Measurements from ENCODE around the gene REG3A.

REG3A gene
- 0 reads per million in 3 experiments for total RNA-seq

DNA sequence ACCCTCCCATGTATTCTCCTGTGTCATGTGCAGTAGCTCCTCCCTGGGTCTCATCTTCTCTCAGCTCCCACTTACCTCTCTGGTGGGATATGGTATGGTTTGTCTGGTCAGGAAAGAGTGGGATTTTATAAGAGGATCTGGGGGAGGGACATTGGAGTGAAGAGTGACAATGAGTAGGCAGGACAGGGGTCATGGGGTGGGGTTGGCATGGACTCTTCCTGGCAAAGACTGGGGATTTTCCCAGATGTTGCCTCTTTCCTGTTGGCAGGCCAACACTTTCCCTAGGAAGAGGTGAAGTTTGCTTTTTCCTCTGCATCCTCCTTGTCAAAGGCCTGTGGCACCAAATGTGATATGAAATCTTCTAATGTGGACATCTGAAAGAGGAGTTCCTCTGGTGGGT lies at the start of gene REG3A:
Gene REG3A (minus strand): TSS at position 101 of the 400 bp plus-strand sequence. CDS start 348 bp downstream, outside the sequence.
- no peak for DNase-seq

DNA sequence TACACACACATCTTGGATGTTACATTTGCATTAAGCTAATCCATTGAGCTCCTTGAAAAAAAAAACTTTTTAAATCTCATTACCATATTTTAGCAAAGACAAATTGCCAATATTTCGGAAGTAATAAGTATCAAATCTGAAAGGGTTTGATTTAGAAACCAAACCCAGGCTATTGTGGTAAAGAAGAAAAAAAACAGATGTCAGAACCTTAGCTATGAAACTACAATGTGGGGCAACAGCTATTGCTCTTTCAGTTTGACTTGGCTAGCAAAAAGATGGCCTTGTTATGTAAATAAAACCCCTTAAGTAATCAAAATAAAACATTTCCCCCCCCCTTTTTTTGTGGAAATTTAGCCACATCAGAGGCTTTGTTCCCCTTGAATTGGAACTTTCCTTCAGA lies 41.2 kb upstream of the REG3A start:
- no peak for DNase-seq

DNA sequence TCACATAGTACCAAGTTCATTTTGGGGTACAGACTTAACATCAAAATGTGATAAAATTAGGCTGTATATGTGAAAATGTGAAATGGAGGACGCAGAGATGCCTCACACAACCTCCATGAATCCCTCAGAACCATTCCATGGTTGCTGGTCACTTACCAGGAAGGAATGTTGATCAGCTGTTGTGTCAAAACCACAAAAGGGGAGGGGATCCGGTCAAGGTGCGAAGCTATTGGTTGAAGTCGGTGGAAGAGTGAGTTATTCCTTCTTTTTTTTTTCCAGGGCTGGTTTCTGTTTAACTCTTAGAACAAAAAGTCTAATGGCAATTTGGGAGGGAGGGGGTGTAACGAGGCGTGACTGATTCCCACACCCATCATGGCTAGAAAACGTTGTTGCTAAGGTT lies 32.3 kb upstream of the REG3A start:
- DNase-seq = no peak

DNA sequence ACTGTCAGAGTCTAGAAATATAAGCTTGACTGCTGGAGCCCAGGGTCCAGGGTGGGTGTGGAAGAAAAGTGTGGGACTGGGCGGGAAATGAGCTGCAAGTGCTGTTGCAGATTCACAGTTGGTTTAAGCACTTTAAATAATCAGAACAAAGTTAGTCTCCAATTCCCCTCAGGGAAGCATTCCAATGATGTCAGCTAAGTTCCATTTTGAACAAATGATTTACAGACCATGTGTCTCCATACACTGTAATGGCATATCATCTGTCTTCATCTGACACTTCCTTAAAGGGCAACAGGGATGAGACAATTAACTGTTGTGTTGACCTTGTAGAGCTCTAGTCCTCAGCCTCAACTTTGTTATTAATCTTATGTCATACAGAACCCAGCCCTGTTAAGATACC lies 31.5 kb upstream of the REG3A start:
- no peak for DNase-seq

DNA sequence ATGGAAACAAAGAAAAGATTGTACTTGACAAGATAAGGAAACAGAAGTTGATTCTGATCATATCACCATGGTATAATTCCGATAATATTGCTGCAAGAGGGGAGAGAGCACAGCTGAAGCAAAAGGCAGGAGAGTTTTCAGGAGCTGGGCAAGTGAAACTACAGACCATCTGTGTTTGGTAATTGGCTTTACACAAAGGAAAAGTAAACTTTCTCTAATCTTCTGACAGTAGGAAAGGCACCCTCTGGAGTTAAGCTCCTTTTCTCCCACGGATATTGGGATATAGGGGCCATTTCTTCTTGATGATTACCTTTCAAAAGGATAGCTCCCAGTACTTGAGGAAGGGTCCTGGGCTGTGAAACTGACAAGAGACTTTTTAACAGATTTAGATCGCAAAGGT lies 29.9 kb upstream of the REG3A start:
- DNase-seq = no peak

DNA sequence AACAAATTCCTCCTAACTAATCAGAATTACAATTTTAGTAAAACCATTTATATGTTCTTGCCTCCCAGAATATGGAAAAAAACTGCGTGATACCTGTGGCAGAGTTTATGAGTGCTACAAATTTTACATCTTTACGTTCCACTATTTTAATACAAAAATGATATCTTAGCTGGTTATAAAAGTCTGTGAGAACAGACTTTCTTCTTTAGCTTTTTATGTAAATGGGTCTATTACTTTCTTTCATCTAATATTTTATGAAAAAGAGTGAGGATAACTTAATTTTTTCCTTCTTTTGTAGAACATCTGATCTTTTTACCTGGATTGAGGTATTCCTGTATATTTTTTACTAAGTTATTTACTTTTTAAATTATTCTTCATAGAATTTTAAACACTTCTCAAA lies 22.1 kb upstream of the REG3A start:
- no peak for DNase-seq

DNA sequence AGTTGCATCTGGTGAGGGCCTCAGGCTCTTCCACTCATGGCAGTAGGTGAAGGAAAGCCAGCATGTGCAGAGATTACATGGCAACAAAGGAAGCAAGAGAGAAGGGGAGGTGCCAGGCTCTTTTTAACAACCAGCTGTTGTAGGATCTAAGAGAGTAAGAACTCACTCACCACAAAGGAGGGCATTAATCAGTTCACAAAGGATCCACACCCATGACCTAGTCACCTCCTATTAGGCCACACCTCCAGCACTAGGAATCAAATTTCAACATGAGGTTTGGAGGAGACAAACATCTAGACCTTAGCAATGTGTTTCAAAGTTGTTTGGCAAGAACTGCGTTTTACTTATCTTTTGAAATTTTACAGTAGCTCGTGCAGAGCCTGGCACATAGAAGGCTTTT lies 20.5 kb upstream of the REG3A start:
- no peak for DNase-seq

DNA sequence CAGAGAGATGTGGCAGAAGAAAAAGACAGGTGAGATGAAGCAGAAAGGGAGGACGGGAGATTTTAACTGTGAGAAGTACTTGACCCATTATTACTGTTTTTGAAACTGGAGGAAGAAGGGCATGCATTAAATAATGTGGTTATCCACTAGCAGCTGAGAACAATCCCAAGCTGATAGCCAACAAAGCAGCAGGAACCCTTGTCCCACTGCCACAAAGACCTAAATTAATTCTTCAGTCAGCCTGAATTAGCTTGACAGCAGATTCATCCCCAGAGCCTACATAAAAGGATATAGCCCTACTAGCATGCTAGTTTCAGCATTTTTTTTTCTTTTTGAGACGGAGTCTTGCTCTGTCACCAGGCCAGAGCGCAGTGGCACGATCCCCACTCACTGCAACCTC lies 19.5 kb upstream of the REG3A start:
- DNase-seq = no peak

DNA sequence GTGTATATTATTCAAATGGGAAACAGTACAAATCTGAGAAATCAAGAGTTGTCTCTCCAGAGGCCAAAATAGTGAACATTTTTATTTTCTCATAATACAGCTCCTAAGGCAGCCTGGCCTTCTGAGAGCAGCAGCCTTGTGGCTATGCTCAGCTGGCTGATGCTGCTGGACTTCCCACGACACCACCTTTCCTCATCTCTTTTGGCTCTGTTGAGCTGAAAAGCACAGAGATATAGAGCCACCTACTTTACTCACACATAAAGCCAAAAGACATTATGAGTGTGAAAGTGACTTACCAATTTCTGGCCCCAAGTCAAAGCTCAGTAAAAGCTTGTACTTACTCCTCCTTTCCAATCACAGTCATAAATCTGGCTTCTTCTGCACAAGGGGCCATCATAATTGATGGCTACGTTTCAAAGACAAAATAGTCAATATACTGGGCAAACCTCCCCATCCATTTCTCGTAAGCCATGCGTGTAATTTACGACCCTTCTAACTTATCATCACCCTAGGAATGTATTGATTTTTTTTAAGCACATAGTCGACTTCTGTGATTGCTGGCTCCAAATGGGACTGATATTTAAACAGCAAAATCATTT lies 18.6 kb upstream of the REG3A start:
- DNase-seq = no peak

DNA sequence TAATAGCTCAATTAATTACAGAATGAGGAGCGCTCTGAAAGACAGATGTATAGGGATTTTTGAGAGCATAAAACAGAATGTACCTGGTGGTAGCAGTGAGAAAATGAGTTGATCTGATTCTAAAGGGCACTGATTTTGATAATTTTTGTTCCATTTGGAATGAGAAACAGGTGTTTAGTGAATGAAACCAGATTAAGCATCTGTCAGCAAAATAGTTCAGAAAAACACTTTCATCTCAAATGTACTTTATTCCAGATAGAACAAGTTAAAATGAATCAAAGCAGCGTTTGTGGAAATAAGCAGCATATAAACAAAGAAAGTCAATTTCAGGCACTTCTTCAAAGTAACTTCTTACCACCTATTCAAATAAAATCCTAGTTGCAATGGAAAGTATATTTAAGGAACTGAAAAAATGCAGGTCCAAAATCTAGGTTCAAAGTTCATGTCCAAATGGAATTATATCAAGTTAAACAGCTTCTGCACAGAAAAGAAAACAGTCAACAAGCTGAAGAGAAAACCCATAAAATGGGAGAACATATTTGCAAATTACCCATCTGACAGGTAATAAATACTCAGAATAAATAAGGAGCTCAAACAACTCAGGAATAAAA lies 11.9 kb upstream of the REG3A start:
- DNase-seq = no peak

DNA sequence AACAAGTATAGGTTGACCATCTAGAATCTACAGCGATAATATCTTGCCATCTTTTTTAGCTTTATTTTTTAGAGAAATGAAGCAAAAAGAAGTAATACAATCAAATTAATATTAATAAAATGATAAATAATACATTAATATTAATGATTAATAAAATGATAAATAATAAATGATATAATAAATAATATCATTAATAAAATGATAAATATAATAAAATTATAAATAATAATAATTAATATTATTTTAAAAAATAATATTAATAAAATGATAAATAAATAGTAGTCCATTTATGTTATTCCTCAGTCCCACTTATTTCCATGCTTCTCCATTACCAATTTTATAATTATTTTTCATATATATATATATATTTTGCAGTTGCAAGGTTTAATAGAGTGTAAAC lies 3.2 kb upstream of the REG3A start:
- DNase-seq = no peak

DNA sequence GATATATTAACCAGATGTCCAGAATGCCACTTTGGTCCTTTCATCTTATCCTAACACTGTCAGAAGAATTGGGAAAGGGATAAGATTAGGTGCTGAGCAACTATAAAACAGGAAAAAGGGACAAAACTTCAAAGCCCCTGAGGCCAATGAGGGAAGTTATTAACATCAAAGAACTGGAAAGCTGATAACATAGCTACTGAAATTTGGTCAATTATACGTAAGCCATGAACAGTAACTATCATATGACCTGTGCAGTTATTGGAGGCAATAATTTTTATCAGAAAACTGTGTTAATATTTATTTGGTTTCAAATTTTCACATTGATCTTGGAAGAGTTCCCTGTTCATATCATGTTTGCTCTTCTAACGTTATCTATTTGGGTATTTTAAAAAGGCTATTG lies 2.6 kb upstream of the REG3A start:
- DNase-seq = no peak

DNA sequence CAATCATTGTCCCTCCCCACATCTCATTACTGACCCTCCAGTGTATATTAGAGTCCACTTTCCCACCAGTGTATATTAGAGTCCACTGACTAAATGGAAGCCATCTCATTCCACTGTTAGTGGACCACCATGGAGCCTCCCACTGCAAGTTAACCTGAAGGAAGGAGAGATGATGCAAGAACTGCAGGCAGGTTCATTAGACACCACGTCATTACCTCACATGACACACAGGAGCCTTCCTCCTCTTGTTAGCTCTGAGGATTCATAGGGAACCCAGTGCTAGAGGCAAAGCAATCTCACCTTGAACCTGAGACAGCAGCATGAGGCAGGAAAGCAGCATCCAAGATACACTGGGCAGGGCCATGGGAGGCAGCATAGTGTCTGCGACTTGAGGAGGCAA lies 523 bp downstream of the REG3A start:
- no peak for DNase-seq

DNA sequence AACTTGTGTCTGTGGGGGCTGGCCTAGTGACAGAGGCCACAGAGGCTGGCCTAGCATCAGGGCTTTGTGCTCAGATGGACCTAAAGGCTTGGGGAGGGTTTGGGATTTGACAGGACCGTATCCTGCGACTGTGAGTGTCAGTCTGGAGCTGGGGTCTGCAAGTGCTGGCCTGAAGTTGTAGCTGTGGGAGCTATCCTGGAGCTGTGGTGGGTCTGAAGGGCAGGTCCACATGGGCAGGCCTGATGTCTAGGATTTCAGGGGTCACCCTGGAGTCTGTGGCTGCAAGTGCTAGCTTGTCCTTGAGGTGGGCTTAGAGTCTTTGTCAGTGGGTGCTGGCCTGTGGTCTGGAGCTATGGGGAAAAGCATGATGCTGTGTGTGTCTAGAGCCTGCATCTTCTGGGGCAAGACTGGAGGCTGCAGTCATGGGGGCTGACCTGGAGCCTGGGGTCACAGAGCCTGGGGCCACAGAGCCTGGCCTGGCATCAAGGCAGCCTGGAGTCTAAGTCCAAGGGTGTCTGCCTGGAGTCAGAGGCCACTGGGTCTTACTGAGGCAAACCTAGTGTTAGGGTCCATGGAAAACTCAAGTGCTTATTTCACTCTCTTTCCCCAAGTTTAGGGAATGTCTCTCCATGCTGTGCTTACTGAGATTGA lies 3.6 kb downstream of the REG3A start:
- no peak for DNase-seq

DNA sequence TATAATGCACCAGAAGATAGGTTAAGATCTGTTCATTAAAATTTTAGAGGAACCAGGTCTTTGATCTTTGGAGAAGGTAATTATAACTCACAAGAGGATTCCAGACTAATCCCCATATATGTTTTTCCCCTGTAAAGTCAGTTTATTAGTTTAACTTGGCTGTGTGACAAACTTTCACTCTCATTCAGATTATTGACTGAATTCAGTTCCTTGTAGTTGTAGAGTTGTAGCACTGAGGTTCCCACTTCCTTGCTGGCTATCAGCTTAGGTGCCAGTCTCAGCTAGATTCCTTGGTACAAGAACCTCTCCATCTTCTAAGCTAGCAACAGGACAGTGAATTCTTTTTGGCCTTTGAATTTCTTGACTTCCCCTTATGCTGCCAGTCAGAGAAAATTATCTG lies 20.1 kb downstream of the REG3A start:
- no peak for DNase-seq

DNA sequence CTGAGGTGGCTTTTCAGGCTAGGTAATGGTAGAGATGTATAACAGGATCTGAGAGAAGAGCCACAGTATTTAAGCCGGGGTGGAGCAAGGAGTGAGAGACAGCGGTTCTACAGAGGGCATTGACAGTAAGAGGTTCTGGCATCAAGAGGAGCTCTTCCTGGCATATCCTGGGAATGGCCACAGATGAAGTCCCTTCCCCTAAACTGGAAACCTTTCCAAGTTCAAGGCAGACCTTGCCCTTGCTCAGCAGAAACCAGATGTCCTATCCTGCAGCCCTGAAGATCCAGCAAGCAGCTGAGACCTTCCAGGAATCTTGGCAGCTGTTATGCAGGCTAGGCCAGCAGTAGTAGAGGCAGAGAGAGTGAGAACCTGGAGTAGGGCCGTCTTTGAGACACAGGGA lies 21.2 kb downstream of the REG3A start:
- no peak for DNase-seq

DNA sequence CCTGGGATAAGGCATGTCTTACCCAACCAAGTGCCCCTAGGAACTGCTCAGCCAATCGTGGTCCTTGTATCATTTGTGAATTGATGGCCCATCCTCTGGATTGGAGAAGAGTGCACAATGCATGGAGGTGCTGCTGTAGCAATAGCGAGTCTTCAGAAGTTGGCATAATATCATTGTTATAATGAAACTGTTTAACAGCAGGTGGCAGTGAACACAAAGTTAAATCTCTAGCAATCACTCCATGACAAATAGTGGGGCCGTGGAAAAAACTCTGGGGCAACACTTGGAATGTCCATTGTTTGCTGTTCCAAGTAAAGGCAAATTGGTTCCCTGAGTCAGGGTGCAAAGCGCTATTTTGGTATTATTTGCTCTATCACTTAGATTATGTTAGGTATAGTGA lies 27.9 kb downstream of the REG3A start:
- DNase-seq = no peak

DNA sequence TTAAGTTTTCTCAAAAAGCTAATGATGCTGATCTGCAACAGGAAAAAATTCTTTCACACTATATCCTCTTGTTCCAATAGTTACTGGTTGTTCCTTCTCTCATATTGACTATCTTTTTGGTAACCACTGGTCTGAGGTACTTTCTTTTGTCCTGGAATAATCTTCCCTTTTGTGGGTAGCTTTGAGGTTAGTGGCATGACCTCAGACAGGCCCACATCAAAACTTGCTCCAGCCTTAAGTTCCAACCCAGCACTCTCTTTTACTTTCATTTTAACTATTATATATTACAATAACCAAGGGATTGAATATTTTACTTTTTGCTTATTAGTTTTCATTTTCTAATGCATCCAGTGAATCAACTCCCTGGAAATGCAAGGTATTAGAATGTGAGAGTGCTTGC lies 29.7 kb downstream of the REG3A start:
- no peak for DNase-seq

DNA sequence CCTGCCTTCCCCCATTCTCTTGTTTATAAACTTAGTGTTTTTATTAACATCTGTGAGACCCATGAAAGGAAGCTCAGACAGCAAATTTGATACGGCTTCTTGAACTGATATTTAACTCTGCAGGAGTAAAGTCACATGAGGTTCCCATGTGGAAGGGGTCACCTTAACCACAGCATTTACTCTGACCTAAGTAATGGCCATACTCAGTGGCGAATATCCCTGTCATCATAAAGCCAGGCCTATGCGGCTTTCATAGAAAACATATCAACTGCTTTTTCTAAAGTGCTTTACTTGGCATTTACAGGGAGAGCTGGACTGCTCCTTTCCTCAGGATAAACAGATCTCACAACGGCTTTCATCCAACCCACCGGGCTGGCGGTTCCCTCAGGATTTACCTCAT lies 30.3 kb downstream of the REG3A start:
- DNase-seq = no peak

DNA sequence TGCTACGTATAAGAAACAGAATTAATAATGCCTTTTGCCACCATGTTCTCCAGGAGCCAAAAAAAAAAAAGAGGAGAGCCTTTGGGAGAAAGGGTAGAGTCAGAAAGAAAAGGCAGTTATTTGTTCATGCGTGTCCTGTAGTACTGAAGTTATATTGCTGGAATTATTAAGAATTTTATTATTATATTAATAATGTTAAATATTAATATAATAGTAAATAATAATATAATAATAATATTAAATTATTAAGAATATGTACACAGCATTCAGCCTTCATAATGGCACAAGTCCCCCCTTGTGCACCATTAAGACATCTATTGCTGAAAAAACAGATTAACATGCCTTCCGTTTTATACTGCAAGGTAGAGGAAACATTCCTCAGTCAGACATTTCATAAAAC lies 31.1 kb downstream of the REG3A start:
- DNase-seq = no peak

DNA sequence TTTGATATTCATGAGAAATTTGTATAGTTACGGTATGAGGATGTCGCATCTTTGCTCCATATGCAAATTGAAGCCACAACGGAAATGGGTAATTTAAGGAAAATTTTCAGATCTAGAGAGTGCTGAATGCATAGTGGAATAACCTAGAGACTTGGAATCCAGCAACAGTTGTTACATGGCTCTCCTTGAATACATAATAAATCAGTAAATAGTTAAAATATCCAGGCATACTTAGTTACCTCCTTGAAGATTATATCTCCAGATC lies 33.9 kb downstream of the REG3A start:
- no peak for DNase-seq

DNA sequence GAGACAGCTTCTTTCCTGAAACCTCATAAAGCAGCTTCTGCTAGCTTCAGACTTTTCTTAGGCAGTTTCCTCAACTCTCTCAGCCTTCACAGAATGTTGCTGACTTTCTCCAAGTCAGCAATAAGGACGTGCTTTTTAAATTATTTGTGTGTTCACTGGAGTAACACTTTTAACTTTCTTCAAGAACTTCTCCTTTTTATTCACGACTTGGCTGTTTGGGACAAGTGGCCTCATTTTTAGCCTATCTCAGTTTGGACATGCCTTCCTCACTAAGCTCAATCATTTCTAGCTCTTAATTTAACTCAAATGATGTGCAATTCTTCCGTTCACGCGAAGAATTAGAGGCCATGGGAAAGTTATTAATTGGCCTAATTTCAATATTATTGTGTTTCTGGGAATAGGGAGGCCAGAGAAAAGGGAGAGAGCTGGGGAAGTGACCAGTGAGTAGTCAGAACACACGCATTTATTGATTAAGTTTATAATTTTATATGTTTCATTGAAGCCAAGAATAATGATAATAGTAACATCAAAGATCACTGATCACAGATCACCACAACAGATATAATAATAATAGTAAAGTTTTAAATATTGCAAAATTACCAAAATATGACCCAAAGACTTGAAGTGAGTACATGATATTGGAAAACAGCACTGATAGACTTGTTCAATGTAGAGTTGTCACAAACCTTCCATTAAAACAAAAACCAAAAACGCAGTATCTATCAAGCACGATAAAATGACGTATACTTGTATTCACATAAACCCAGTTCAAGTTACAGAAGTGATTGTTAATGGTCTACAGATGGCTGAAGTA lies 34.4 kb downstream of the REG3A start:
- no peak for DNase-seq

DNA sequence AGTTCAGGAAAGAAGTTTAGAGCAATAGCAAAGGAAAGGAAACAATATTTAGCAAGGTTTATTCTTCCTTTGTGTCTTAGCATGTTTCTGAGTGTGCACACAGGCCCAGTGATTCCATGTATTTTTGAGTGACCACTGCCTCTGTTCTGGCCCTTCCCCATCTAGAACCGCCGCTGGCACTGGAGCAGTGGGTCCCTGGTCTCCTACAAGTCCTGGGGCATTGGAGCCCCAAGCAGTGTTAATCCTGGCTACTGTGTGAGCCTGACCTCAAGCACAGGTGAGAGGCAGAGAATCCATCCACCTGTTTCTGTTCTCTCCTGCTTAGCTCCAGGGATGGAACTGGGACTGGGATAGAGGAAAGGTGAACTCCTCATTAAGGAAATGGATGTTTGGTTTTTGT lies 36.9 kb downstream of the REG3A start:
- no peak for DNase-seq

DNA sequence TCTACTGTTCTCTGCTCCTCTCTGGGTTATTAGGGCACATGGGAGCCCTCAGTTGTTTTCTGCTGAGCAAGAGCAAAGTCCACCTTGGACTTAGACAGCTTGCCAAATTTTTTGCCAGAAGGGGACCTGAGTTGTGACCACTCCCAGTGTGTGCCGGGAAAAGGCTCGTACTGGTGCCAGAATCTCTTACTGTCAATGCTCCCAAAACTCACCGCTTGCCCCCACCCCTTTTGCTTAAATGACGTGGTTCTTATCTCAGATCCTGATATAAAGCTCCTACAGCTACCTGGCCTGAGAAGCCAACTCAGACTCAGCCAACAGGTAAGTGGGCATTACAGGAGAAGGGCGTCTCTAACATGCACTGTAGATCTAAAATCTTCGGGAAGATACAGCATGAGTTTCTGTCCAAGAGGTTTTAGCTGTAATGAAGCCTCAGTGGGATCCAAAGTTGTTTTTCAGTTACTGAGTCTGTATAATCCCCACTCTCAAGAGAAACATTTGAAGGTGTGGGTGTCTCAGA lies 39.3 kb downstream of the REG3A start, which contains the start of gene REG1A:
Gene REG1A (plus strand): TSS at position 295 of the 520 bp plus-strand sequence. CDS start 374 bp downstream, outside the sequence.
- no peak for DNase-seq

Measured in central memory CD4-positive, alpha-beta T cell (primary cell).